ENCODE measurements around the gene BRPF3. TPM values are rescaled to one million over a fixed set of nuclear protein-coding genes. Genes with fewer than 3 reads are reported as not detected.

The BRPF3 gene
- total and polyA plus RNA-seq, 3 experiments from 2014 or later = 8.4 to 26.4 (median 22.4) TPM

GRCh38 chr6:36246506-36247268 is 50.1 kb downstream of the BRPF3 start:
- no peaks in the 10 kb centered on the region for H3K9me3 Mint-ChIP-seq
- Histone ChIP-seq H3K4me3 (ENCODE audit: low read length) (no peak overlapping the region), H3K27ac (ENCODE audit: low read depth, low read length) (no peak overlapping the region), H3K27me3 (ENCODE audit: insufficient read depth, low read length, poor library complexity, severe bottlenecking) (no peaks in the 10 kb centered on the region), H3K36me3 (ENCODE audit: insufficient read depth, low read length) (no peaks in the 10 kb centered on the region), H3K9me3 (ENCODE audit: low read length) (no peaks in the 10 kb centered on the region), H3K4me1 (ENCODE audit: insufficient read depth, low read length) (no peaks in the 10 kb centered on the region)
- peak overlapping the region in 1 of 8 donors; percentile 19 for H3K27ac Mint-ChIP-seq
- POLR2A ChIA-PET = no interaction called here
- H3K36me3 Mint-ChIP-seq = peaks cover 0 to 11% (median 0%) of the 10 kb centered on the region in 3 donors
- H3K4me1 Mint-ChIP-seq = peaks cover 2 to 5% (median 3%) of the 10 kb centered on the region in 3 donors
- CTCF ChIA-PET = no interaction called here
- DNase-seq = peak in 1 of 5 donors; percentile 21
- peaks cover 5 to 7% of the 10 kb centered on the region in 2 donors for H3K27me3 Mint-ChIP-seq
- H3K4me3 Mint-ChIP-seq = no peak overlapping the region

- H3K4me1 ChIP-seq (ENCODE audit: insufficient read depth, low read length) = no peaks in the 10 kb centered on the region
- POLR2A ChIA-PET = no interaction called here
- H3K27ac Mint-ChIP-seq = no peak overlapping the region
Measured at GRCh38 chr6:36247693-36248092, 51.1 kb downstream of the BRPF3 start.

DNA sequence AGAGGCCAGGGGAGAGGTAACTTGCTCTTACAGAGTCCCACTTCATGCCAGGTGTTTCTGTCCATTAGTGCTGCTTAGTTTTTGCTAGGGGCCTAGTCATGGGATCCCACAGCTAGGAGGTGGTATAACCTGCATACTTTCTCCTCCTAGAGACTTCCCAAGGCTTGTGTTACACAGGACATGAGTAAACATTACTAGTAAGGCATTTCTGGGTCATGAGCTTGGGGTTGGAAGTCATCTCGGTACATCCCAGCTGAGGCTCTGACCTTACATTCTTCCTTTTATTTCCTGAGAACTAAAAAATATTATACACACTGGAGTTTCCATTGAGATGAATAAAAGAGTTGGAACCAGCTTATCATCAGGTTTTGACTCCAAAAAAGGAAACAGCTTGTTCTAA is 52.4 kb downstream of the BRPF3 start:
- Histone ChIP-seq H3K27me3 (ENCODE audit: insufficient read depth, low read length, poor library complexity, severe bottlenecking) (no peaks in the 10 kb centered on the region), H3K27ac (ENCODE audit: low read depth, low read length) (no peak overlapping the region), H3K9me3 (ENCODE audit: low read length) (no peaks in the 10 kb centered on the region), H3K4me1 (ENCODE audit: insufficient read depth, low read length) (no peaks in the 10 kb centered on the region), H3K36me3 (ENCODE audit: insufficient read depth, low read length) (no peaks in the 10 kb centered on the region), H3K4me3 (ENCODE audit: low read length) (no peak overlapping the region)
- H3K9me3 Mint-ChIP-seq = no peaks in the 10 kb centered on the region
- POLR2A ChIA-PET = no interaction called here
- peak overlapping the region in 1 of 8 donors; percentile 43 for H3K27ac Mint-ChIP-seq
- CTCF ChIA-PET = no interaction called here
- no peaks in the 10 kb centered on the region for H3K4me1 Mint-ChIP-seq
- no peak for DNase-seq
- H3K27me3 Mint-ChIP-seq = peaks cover 0 to 1% of the 10 kb centered on the region in 2 donors
- no peak overlapping the region for H3K4me3 Mint-ChIP-seq
- peaks cover 0 to 4% (median 2%) of the 10 kb centered on the region in 3 donors for H3K36me3 Mint-ChIP-seq

More at GRCh38 chr6:36247693-36248092, 51.1 kb downstream of the BRPF3 start:
- Mint-ChIP-seq H3K4me3 (no peak overlapping the region), H3K4me1 (no peaks in the 10 kb centered on the region), H3K27me3 (peaks cover 5 to 7% of the 10 kb centered on the region in 2 donors), H3K36me3 (peaks cover 0 to 9% (median 2%) of the 10 kb centered on the region in 3 donors), H3K9me3 (no peaks in the 10 kb centered on the region)
- no peaks in the 10 kb centered on the region for H3K27me3 ChIP-seq (ENCODE audit: insufficient read depth, low read length, poor library complexity, severe bottlenecking)
- H3K4me3 ChIP-seq (ENCODE audit: low read length) = no peak overlapping the region
- no peaks in the 10 kb centered on the region for H3K36me3 ChIP-seq (ENCODE audit: insufficient read depth, low read length)
- no peak overlapping the region for H3K27ac ChIP-seq (ENCODE audit: low read depth, low read length)
- peak in 1 of 5 donors; percentile 17 for DNase-seq
- CTCF ChIA-PET = no interaction called here
- H3K9me3 ChIP-seq (ENCODE audit: low read length) = no peaks in the 10 kb centered on the region

GRCh38 chr6:36249536-36249935 is 53.0 kb downstream of the BRPF3 start:
- peaks cover 0 to 1% of the 10 kb centered on the region in 2 donors for H3K27me3 Mint-ChIP-seq
- Histone ChIP-seq H3K4me1 (ENCODE audit: insufficient read depth, low read length) (no peaks in the 10 kb centered on the region), H3K27ac (ENCODE audit: low read depth, low read length) (no peak overlapping the region), H3K9me3 (ENCODE audit: low read length) (no peaks in the 10 kb centered on the region), H3K4me3 (ENCODE audit: low read length) (no peak overlapping the region), H3K27me3 (ENCODE audit: insufficient read depth, low read length, poor library complexity, severe bottlenecking) (no peaks in the 10 kb centered on the region), H3K36me3 (ENCODE audit: insufficient read depth, low read length) (no peaks in the 10 kb centered on the region)
- peak overlapping the region in 1 of 8 donors; percentile 27 for H3K27ac Mint-ChIP-seq
- no peak overlapping the region for H3K4me3 Mint-ChIP-seq
- POLR2A ChIA-PET = no interaction called here
- no peaks in the 10 kb centered on the region for H3K9me3 Mint-ChIP-seq
- no peaks in the 10 kb centered on the region for H3K4me1 Mint-ChIP-seq
- no peak for DNase-seq
- peaks cover 0 to 4% (median 2%) of the 10 kb centered on the region in 3 donors for H3K36me3 Mint-ChIP-seq
- CTCF ChIA-PET = no interaction called here

GRCh38 chr6:36252005-36252404 is 55.5 kb downstream of the BRPF3 start:
- Mint-ChIP-seq H3K36me3 (peaks cover 0 to 6% (median 3%) of the 10 kb centered on the region in 3 donors), H3K4me3 (no peak overlapping the region), H3K9me3 (peaks cover 0 to 6% (median 3%) of the 10 kb centered on the region in 5 donors), H3K27ac (no peak overlapping the region), H3K4me1 (no peaks in the 10 kb centered on the region), H3K27me3 (peaks cover 3 to 5% of the 10 kb centered on the region in 2 donors)
- Histone ChIP-seq H3K4me3 (ENCODE audit: low read length) (no peak overlapping the region), H3K36me3 (ENCODE audit: insufficient read depth, low read length) (no peaks in the 10 kb centered on the region), H3K27ac (ENCODE audit: low read depth, low read length) (no peak overlapping the region), H3K4me1 (ENCODE audit: insufficient read depth, low read length) (no peaks in the 10 kb centered on the region), H3K27me3 (ENCODE audit: insufficient read depth, low read length, poor library complexity, severe bottlenecking) (no peaks in the 10 kb centered on the region), H3K9me3 (ENCODE audit: low read length) (no peaks in the 10 kb centered on the region)
- peak in 1 of 5 donors; percentile 9 for DNase-seq
- CTCF ChIA-PET = no interaction called here
- POLR2A ChIA-PET = no interaction called here

- no peak for DNase-seq
- Mint-ChIP-seq H3K4me3 (no peak overlapping the region), H3K36me3 (peaks cover 0 to 12% (median 0%) of the 10 kb centered on the region in 3 donors), H3K9me3 (peaks cover 2 to 8% (median 6%) of the 10 kb centered on the region in 5 donors), H3K27me3 (peaks cover 4 to 26% of the 10 kb centered on the region in 2 donors), H3K27ac (no peak overlapping the region), H3K4me1 (no peaks in the 10 kb centered on the region)
- no peaks in the 10 kb centered on the region for H3K36me3 ChIP-seq (ENCODE audit: insufficient read depth, low read length)
- H3K27ac ChIP-seq (ENCODE audit: low read depth, low read length) = no peak overlapping the region
- no peaks in the 10 kb centered on the region for H3K4me1 ChIP-seq (ENCODE audit: insufficient read depth, low read length)
- H3K4me3 ChIP-seq (ENCODE audit: low read length) = no peak overlapping the region
- ChIA-PET POLR2A (no interaction called here), CTCF (no interaction called here)
- peaks cover 5% of the 10 kb centered on the region for H3K9me3 ChIP-seq (ENCODE audit: low read length)
- H3K27me3 ChIP-seq (ENCODE audit: insufficient read depth, low read length, poor library complexity, severe bottlenecking) = no peaks in the 10 kb centered on the region
Measured at GRCh38 chr6:36263390-36264000, 67.0 kb downstream of the BRPF3 start.

- Mint-ChIP-seq H3K36me3 (peaks cover 0 to 12% (median 0%) of the 10 kb centered on the region in 3 donors), H3K4me3 (no peak overlapping the region), H3K9me3 (peaks cover 2 to 8% (median 6%) of the 10 kb centered on the region in 5 donors), H3K27me3 (peaks cover 13 to 36% of the 10 kb centered on the region in 2 donors), H3K4me1 (no peaks in the 10 kb centered on the region), H3K27ac (no peak overlapping the region)
- Histone ChIP-seq H3K27me3 (ENCODE audit: insufficient read depth, low read length, poor library complexity, severe bottlenecking) (peaks cover 7% of the 10 kb centered on the region), H3K4me3 (ENCODE audit: low read length) (no peak overlapping the region), H3K36me3 (ENCODE audit: insufficient read depth, low read length) (no peaks in the 10 kb centered on the region), H3K27ac (ENCODE audit: low read depth, low read length) (no peak overlapping the region), H3K9me3 (ENCODE audit: low read length) (peaks cover 5% of the 10 kb centered on the region), H3K4me1 (ENCODE audit: insufficient read depth, low read length) (no peaks in the 10 kb centered on the region)
- ChIA-PET POLR2A (no interaction called here), CTCF (no interaction called here)
- no peak for DNase-seq
Measured at GRCh38 chr6:36265744-36266143, 69.2 kb downstream of the BRPF3 start.

DNA sequence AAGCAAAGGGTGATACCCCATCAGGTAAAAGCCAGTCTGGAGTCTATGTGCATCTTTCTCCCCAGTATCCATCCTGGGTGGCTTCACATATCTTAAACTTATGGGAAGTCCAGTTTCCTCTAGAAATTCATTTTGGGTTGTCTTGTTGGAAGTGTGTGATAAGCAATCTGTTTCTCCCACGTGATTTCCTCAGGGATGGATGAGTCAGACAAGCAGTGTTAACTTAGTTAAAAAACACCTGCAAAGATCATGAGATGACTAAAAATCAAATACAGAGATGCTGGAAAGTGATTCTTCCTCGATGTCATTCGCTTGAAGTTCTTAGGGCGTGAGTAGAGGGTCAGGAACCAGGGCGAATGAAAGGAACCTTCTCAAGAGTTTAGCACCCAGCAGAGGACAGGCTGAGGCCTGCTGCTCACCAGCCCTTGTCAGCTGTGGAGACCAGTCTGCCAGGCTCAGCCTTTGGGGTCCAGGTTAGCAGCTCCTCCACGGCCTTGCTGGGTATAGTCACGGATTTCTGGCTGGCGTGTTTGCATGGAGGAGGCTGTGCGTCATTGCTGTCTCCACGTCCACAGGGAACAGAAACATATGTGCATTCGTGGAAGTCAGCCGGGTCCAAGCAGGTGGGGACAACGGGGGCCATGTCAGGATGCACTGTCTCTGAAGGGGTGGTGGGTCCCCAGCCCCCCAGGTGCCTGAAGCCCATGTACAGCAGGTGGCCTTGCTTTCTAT is 70.5 kb downstream of the BRPF3 start:
- Mint-ChIP-seq H3K4me1 (no peaks in the 10 kb centered on the region), H3K36me3 (peaks cover 0 to 12% (median 0%) of the 10 kb centered on the region in 3 donors), H3K27me3 (peaks cover 17 to 42% of the 10 kb centered on the region in 2 donors), H3K9me3 (peaks cover 2 to 8% (median 6%) of the 10 kb centered on the region in 5 donors), H3K4me3 (no peak overlapping the region), H3K27ac (peak overlapping the region in 1 of 8 donors; percentile 36)
- Histone ChIP-seq H3K27me3 (ENCODE audit: insufficient read depth, low read length, poor library complexity, severe bottlenecking) (peaks cover 7% of the 10 kb centered on the region), H3K36me3 (ENCODE audit: insufficient read depth, low read length) (no peaks in the 10 kb centered on the region), H3K4me3 (ENCODE audit: low read length) (no peak overlapping the region), H3K4me1 (ENCODE audit: insufficient read depth, low read length) (no peaks in the 10 kb centered on the region), H3K9me3 (ENCODE audit: low read length) (peaks cover 5% of the 10 kb centered on the region), H3K27ac (ENCODE audit: low read depth, low read length) (no peak overlapping the region)
- POLR2A ChIA-PET = no interaction called here
- CTCF ChIA-PET = no interaction called here
- DNase-seq = no peak
